ENCODE results near the gene MTRF1. TPM values are rescaled to one million over a fixed set of nuclear protein-coding genes. Genes with fewer than 3 reads are reported as not detected.
A peak's percentile ranks its signal among the peaks of the same experiment; 100 is the strongest.

The MTRF1 gene, protein sequence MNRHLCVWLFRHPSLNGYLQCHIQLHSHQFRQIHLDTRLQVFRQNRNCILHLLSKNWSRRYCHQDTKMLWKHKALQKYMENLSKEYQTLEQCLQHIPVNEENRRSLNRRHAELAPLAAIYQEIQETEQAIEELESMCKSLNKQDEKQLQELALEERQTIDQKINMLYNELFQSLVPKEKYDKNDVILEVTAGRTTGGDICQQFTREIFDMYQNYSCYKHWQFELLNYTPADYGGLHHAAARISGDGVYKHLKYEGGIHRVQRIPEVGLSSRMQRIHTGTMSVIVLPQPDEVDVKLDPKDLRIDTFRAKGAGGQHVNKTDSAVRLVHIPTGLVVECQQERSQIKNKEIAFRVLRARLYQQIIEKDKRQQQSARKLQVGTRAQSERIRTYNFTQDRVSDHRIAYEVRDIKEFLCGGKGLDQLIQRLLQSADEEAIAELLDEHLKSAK
- total RNA-seq, result 10 to 100 TPM in 6 of 10 donors, 1 to 10 TPM in 4; 8.2 to 15.0 (median 10.3) TPM
- polyA plus RNA-seq, result 10 to 100 TPM in 1 of 2 donors, 1 to 10 TPM in 1; 6.6 to 18.7 TPM
- long read RNA-seq, donor 1, partial matches to known transcripts, result 1 of 10 reads
- long read RNA-seq, donor 1, other reads (novel, unspliced or antisense), result 7 of 10 reads
- long read RNA-seq, donor 2, partial matches to known transcripts, result 1 of 7 reads
- long read RNA-seq, donor 2, other reads (novel, unspliced or antisense), result 6 of 7 reads
- long read RNA-seq, donor 3, partial matches to known transcripts, result 7 of 21 reads
- long read RNA-seq, donor 3, other reads (novel, unspliced or antisense), result 12 of 21 reads

DNA sequence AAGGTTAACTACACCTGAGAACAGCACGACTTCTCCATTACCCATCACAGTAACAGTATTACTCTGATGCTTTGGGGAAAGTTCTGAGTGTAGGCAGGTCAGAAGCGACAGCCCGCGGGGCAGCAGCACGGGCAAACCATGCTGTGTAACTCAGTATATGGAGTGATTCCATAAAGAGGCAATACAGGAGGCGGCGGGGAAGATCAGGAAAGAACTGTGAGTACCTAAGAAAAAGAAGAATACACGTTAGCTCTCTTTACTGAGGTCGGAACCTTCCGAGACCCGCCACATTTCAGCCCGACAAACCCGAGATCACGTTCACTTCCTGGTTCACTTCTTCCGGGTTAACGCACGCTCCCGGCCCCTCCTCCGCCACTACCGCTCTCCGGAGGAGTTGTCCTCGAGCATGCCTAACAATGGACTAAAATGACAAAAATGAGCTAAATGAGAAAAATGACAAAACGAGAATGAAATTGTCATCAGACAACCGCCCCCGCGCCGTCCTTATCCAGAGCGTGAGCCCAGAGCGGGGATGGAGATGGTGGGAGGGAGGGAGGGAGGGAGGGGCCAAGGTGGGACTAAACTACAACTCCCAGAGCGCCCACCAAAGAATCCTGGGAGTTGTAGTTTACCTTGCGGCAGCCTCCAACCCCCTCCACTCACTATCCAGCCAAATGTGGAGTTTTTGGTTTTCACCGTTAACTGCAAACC lies at the start of gene MTRF1:
Gene MTRF1 (minus strand): TSS at position 316 of the 711 bp plus-strand sequence. CDS start 2,669 bp downstream, outside the sequence.
- H3K4me1 ChIP-seq, result peaks cover 0 to 13% (median 5%) of the 10 kb centered on the region in 9 donors
- peaks cover 0 to 38% (median 6%) of the 10 kb centered on the region in 9 donors for H3K36me3 ChIP-seq
- H3K9me3 ChIP-seq, result peaks cover 0 to 14% (median 2%) of the 10 kb centered on the region in 11 donors
- peak within 1 kb of the TSS; percentile 30 to 91 (median 64) for H3K4me3 ChIP-seq
- ATAC-seq, result peak; percentile 96 to 99 (median 97)
- TF ChIP-seq, protein P1, sequence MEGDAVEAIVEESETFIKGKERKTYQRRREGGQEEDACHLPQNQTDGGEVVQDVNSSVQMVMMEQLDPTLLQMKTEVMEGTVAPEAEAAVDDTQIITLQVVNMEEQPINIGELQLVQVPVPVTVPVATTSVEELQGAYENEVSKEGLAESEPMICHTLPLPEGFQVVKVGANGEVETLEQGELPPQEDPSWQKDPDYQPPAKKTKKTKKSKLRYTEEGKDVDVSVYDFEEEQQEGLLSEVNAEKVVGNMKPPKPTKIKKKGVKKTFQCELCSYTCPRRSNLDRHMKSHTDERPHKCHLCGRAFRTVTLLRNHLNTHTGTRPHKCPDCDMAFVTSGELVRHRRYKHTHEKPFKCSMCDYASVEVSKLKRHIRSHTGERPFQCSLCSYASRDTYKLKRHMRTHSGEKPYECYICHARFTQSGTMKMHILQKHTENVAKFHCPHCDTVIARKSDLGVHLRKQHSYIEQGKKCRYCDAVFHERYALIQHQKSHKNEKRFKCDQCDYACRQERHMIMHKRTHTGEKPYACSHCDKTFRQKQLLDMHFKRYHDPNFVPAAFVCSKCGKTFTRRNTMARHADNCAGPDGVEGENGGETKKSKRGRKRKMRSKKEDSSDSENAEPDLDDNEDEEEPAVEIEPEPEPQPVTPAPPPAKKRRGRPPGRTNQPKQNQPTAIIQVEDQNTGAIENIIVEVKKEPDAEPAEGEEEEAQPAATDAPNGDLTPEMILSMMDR (IDR thresholded peaks at IDR 0.05), result no peak
- no peaks in the 10 kb centered on the region for H3K27me3 ChIP-seq
- WGBS, 2 donors, result 0 to 1% methylated on average over 32 of the region's 32 CpGs
- H3K27ac ChIP-seq, result peak within 1 kb of the TSS; percentile 19 to 88 (median 80)
- peak; percentile 74 to 85 for DNase-seq
- intact Hi-C loops (cut with DNase I), result loop anchor here in 4 of 10 donors (2.0 to 5.0 kb wide), 3 partner anchors 44 to 49 kb away; partner anchors contain the start of gene NAA16 (in 2 of the 4)

DNA sequence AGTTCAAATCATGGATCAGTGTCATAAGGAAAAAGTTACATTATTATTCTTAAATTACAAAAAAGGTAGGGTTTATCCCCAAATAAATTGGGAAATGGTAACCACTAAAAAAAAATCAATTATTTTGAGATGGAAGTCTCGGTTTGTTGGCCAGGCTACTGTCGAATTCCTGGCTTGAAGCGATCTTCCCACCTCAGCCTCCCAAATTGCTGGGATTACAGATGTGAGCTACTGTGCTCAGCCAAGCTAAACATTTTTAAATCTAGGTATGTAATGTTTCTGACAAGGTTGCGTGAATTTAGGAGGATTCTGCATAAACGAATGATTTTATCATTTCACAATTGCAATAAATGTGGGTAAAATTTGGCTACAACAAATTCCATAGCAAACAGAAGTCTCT lies 49.7 kb upstream of the MTRF1 start:
- no peaks in the 10 kb centered on the region for H3K27me3 ChIP-seq
- TF ChIP-seq, protein P1 (IDR thresholded peaks at IDR 0.05), result no peak
- 53 to 56% methylated on average over 5 of the region's 5 CpGs for WGBS, 2 donors
- no peaks in the 10 kb centered on the region for H3K9me3 ChIP-seq
- DNase-seq, result no peak
- peaks cover 0 to 53% (median 37%) of the 10 kb centered on the region in 9 donors for H3K4me1 ChIP-seq
- peak overlapping the region in 8 of 10 donors; percentile 86 to 100 (median 97) for H3K4me3 ChIP-seq
- intact Hi-C loops (cut with DNase I), result loop anchor here in 3 of 10 donors (2.0 to 10.0 kb wide), 3 partner anchors 50 to 248 kb away; partner anchors contain the start of genes MTRF1 (in 3 of the 3) and WBP4 (in 1 of the 3)
- peaks cover 0 to 14% (median 0%) of the 10 kb centered on the region in 9 donors for H3K36me3 ChIP-seq
- no peak for ATAC-seq
- peak overlapping the region in 3 of 10 donors; percentile 6 to 93 (median 92) for H3K27ac ChIP-seq

DNA sequence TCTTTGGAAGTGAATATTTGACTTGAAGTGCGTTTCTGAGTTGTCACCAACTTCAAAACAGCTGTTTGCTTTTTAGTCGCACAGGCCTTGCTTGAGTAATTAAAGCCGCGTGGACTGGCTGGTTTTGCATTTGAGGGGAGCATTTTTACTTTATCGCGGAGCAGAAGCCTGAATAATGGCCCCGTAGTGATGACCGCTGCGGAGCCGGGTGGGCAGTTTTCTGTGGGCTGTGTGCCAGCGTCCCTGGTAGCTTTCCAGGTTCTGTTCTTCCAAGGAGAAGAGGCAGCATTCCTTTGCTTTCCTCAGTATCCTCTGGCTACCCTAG lies 48.8 kb upstream of the MTRF1 start:
- ATAC-seq, result peak in 3 of 8 donors; percentile 7 to 37 (median 16)
- peak overlapping the region in 9 of 10 donors; percentile 89 to 96 (median 92) for H3K27ac ChIP-seq
- intact Hi-C loops (cut with DNase I), result loop anchor here in 3 of 10 donors (2.0 to 10.0 kb wide), 3 partner anchors 49 to 247 kb away; partner anchors contain the start of genes MTRF1 (in 3 of the 3) and WBP4 (in 1 of the 3)
- 0 to 1% methylated on average over 11 of the region's 11 CpGs for WGBS, 2 donors
- no peaks in the 10 kb centered on the region for H3K9me3 ChIP-seq
- H3K27me3 ChIP-seq, result no peaks in the 10 kb centered on the region
- peaks cover 0 to 48% (median 36%) of the 10 kb centered on the region in 9 donors for H3K4me1 ChIP-seq
- H3K36me3 ChIP-seq, result peaks cover 0 to 4% (median 0%) of the 10 kb centered on the region in 9 donors
- DNase-seq, result peak; percentile 32 to 33
- TF ChIP-seq, protein P1 (IDR thresholded peaks at IDR 0.05), result no peak
- peak overlapping the region; percentile 71 to 100 (median 97) for H3K4me3 ChIP-seq
